Measurements from ENCODE around the gene DDR1.
"Not testable (repeated sequence)": the region's sequence is repeated elsewhere in the genome, so short reads cannot be mapped to it uniquely, and the experiment has no call there.

DNA sequence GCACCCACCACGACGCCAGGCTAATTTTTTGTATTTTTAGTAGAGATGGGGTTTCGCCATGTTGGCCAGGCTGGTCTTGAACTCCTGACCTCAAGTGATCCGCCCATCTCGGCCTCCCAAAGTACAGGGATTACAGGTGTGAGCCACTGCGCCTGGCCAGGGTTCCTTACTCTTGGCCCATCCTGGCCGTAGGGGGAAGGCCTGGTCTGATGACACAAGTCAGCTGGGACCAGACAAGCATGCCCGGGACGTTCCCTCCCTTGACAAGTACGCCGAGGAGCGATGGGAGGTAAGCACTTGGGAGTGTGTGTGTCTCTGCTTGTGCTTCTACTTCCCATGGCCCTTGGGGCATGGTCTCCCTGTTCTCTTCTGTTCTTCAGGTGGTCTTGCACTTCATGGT, 26.2 kb downstream of the DDR1 start:
- TF ChIP-seq, protein P1, sequence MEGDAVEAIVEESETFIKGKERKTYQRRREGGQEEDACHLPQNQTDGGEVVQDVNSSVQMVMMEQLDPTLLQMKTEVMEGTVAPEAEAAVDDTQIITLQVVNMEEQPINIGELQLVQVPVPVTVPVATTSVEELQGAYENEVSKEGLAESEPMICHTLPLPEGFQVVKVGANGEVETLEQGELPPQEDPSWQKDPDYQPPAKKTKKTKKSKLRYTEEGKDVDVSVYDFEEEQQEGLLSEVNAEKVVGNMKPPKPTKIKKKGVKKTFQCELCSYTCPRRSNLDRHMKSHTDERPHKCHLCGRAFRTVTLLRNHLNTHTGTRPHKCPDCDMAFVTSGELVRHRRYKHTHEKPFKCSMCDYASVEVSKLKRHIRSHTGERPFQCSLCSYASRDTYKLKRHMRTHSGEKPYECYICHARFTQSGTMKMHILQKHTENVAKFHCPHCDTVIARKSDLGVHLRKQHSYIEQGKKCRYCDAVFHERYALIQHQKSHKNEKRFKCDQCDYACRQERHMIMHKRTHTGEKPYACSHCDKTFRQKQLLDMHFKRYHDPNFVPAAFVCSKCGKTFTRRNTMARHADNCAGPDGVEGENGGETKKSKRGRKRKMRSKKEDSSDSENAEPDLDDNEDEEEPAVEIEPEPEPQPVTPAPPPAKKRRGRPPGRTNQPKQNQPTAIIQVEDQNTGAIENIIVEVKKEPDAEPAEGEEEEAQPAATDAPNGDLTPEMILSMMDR (conservative IDR thresholded peaks at IDR 0.05 in 1 of 2, IDR thresholded peaks at IDR 0.05 in 1 of 2; ENCODE audit: extremely low read depth in 1 of 2, insufficient read depth in 1 of 2, low read depth in 1 of 2, low read length in 2 of 2), result not testable (repeated sequence)
- TF ChIP-seq EZH2 (IDR thresholded peaks at IDR 0.05; ENCODE audit: borderline replicate concordance, low read length), result not testable (repeated sequence)
